NOMO-1 treated with dmso at 0.1 percent for 144 hours (cell line): Measurements from ENCODE around the gene ATP5PO.
"Not testable (repeated sequence)": the region's sequence is repeated elsewhere in the genome, so short reads cannot be mapped to it uniquely, and the experiment has no call there.

ENCODE experiments used
- DNase-seq: peaks from one replicate; lab custom pipeline; 2025; ENCODE audit not compliant: unreplicated experiment; lab: John Stamatoyannopoulos, UW

ATP5PO gene

GRCh38 chr21:33872881-33873515 lies 42.6 kb downstream of the ATP5PO start:
- DNase-seq, result no peak

GRCh38 chr21:33871171-33871570 lies 44.4 kb downstream of the ATP5PO start:
- no peak for DNase-seq

DNA sequence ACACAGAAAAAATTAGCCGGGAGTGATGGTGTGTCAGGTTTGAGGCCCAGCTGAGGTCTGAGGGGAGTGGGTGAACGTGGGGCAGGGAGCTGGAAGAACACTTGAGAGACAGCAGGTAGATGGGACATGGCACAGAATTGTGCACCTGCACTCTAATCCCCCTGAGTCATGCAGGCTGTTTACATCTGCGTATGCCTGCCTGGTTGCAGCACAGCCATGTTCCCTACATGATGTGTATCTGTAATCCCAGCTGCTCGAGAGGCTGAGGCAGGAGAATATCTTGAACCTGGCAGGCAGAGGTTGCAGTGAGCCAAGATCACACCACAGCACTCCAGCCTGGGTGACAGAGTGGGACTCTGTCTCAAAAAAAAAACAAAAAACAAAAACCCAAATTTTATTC lies 44.8 kb downstream of the ATP5PO start:
- no peak for DNase-seq

- no peak for DNase-seq
Observed at GRCh38 chr21:33869873-33870272, 45.7 kb downstream of the ATP5PO start.

- DNase-seq, result not testable (repeated sequence)
Observed at GRCh38 chr21:33867868-33868267, 47.7 kb downstream of the ATP5PO start.

GRCh38 chr21:33866826-33867225 lies 48.8 kb downstream of the ATP5PO start:
- DNase-seq, result no peak

GRCh38 chr21:33865996-33866575 lies 49.5 kb downstream of the ATP5PO start:
- no peak for DNase-seq

DNA sequence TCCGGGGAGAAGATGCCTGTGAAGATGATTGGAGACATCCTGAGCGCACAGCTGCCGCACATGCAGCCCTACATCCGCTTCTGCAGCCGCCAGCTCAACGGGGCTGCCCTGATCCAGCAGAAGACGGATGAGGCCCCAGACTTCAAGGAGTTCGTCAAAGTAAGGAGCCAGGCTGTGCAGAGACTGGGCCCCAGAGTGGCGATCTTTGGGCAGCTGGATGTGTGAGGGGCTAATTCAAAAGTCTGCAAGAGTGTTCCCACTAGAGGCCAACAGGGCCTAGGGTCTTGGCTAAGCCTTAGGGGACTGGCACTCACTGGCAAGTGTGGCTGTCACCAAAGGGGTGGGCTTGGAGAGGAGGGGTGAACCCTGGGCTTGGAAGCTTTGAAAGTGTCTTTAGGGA lies 50.4 kb downstream of the ATP5PO start:
- no peak for DNase-seq

DNA sequence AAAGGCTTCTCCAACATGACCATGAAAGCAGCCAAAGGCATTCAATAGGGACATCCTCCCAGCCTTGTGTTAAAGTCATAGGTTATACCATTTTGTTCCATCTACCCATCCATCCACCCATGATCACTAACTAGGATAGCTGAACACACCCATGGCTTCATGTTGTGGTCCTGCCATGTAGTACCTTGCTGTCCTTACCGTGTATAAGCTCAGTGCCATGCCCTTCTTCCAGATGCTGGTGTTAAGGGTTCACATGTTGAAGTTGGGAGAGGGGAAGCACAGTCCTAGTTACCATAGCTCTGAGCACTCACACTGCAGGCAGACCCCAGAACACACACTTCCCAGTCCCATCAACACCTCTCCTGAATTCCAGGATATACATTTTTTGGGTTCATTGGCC lies 51.5 kb downstream of the ATP5PO start:
- no peak for DNase-seq

- not testable (repeated sequence) for DNase-seq
Observed at GRCh38 chr21:33863191-33863590, 52.4 kb downstream of the ATP5PO start.

DNA sequence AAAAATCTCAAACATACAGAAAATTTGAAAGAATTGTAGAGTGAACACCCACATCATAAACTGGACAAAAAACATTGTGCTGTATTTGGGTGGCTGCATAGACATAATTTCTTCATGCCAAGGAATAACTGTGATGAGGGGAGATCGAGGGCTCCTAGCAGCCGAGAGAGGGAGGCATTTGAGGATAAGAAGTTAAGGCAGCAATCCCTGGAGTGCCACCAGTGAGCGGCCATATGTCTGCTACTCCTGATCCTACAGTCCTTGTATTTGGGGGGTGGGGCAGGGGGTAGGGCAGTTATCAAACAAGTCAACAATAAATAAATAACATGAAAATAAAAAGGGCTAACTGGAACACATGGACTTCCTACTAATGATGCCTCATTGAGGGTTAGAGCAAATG lies 54.5 kb downstream of the ATP5PO start:
- DNase-seq, result no peak

- DNase-seq, result no peak
Observed at GRCh38 chr21:33860332-33860879, 55.2 kb downstream of the ATP5PO start.

GRCh38 chr21:33859373-33860102 lies 56.1 kb downstream of the ATP5PO start:
- no peak for DNase-seq

- DNase-seq, result no peak
Observed at GRCh38 chr21:33858667-33859372, 56.8 kb downstream of the ATP5PO start.

GRCh38 chr21:33857846-33858666 lies 57.5 kb downstream of the ATP5PO start:
- no peak for DNase-seq

GRCh38 chr21:33856893-33857527 lies 58.6 kb downstream of the ATP5PO start:
- no peak for DNase-seq

DNA sequence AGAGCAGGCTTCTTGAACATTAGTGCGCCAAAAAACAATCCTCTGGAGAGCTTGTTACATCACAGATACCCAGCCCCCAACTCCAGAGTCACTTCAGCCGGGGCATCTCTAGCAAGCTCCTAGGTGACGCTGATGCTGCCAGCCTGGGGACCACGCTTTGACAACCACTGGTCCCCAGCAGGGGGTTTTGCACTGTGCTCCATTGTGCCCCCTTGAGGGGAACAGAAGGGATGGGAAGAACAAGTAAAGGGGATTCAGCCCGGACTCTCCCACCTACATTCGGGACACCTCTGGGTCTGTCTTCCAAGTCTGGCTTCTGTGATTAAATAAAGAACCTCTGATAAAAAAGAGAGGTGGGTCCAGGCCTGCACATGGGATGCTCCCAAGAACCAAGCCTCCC lies 60.4 kb downstream of the ATP5PO start:
- no peak for DNase-seq

DNA sequence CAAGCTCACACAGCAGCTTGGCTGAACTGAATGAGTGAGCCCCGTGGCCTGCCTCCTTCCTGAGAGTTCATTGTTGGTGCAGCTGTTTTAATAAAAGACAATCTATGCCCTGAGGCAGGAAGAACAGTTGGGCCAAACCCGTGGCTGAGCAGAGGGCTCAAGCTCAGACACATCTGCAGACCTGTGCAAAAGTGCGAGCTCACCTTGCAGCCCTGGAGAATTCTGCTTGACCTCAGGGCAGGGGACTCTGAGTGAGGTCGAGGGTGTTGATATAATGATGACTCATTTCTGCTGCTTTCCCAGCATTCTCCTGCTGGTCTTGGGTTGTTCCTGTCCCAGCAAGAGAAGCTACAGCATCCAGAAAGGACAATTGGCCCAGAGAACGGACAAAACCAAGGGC lies 61.0 kb downstream of the ATP5PO start:
- no peak for DNase-seq
